Measurements from ENCODE around the gene PASD1. TPM values are rescaled to one million over a fixed set of nuclear protein-coding genes. Genes with fewer than 3 reads are reported as not detected.

PASD1 gene
- total RNA-seq, 1 donor from 2014 or later, result not detected

GRCh38 chrX:151631822-151632221 lies 68.3 kb downstream of the PASD1 start:
- peaks cover 10% of the 10 kb centered on the region for H3K9me3 Mint-ChIP-seq (ENCODE audit: low read depth)
- H3K4me3 Mint-ChIP-seq (ENCODE audit: low read depth), result no peak overlapping the region
- DNase-seq (ENCODE audit: low spot score, unreplicated experiment), result no peak
- no peaks in the 10 kb centered on the region for H3K36me3 Mint-ChIP-seq (ENCODE audit: insufficient read depth)
- no peaks in the 10 kb centered on the region for H3K27me3 Mint-ChIP-seq
- H3K4me1 Mint-ChIP-seq (ENCODE audit: low read depth), result no peaks in the 10 kb centered on the region
- no peak overlapping the region for H3K27ac Mint-ChIP-seq
- no peak for TF ChIP-seq CTCF (IDR thresholded peaks at IDR 0.05; ENCODE audit: unreplicated experiment)

GRCh38 chrX:151633157-151633556 lies 69.7 kb downstream of the PASD1 start:
- H3K27me3 Mint-ChIP-seq, result no peaks in the 10 kb centered on the region
- H3K4me1 Mint-ChIP-seq (ENCODE audit: low read depth), result no peaks in the 10 kb centered on the region
- H3K27ac Mint-ChIP-seq, result no peak overlapping the region
- no peak for TF ChIP-seq CTCF (IDR thresholded peaks at IDR 0.05; ENCODE audit: unreplicated experiment)
- no peak for DNase-seq (ENCODE audit: low spot score, unreplicated experiment)
- H3K4me3 Mint-ChIP-seq (ENCODE audit: low read depth), result no peak overlapping the region
- no peaks in the 10 kb centered on the region for H3K36me3 Mint-ChIP-seq (ENCODE audit: insufficient read depth)
- H3K9me3 Mint-ChIP-seq (ENCODE audit: low read depth), result peaks cover 12% of the 10 kb centered on the region

- Mint-ChIP-seq H3K27me3 (no peaks in the 10 kb centered on the region), H3K4me3 (ENCODE audit: low read depth) (no peak overlapping the region), H3K27ac (no peak overlapping the region), H3K36me3 (ENCODE audit: insufficient read depth) (no peaks in the 10 kb centered on the region), H3K4me1 (ENCODE audit: low read depth) (no peaks in the 10 kb centered on the region), H3K9me3 (ENCODE audit: low read depth) (peaks cover 21% of the 10 kb centered on the region)
- no peak for TF ChIP-seq CTCF (IDR thresholded peaks at IDR 0.05; ENCODE audit: unreplicated experiment)
- DNase-seq (ENCODE audit: low spot score, unreplicated experiment), result no peak
Observed at GRCh38 chrX:151634937-151635336, 71.5 kb downstream of the PASD1 start.

- TF ChIP-seq CTCF (IDR thresholded peaks at IDR 0.05; ENCODE audit: unreplicated experiment), result no peak
- Mint-ChIP-seq H3K4me3 (ENCODE audit: low read depth) (no peak overlapping the region), H3K9me3 (ENCODE audit: low read depth) (peaks cover 18% of the 10 kb centered on the region), H3K27ac (no peak overlapping the region), H3K4me1 (ENCODE audit: low read depth) (no peaks in the 10 kb centered on the region), H3K27me3 (no peaks in the 10 kb centered on the region), H3K36me3 (ENCODE audit: insufficient read depth) (no peaks in the 10 kb centered on the region)
- DNase-seq (ENCODE audit: low spot score, unreplicated experiment), result no peak
Observed at GRCh38 chrX:151641564-151641963, 78.1 kb downstream of the PASD1 start.

- no peak for TF ChIP-seq CTCF (IDR thresholded peaks at IDR 0.05; ENCODE audit: unreplicated experiment)
- Mint-ChIP-seq H3K36me3 (ENCODE audit: insufficient read depth) (no peaks in the 10 kb centered on the region), H3K4me1 (ENCODE audit: low read depth) (no peaks in the 10 kb centered on the region), H3K27me3 (peaks cover 5% of the 10 kb centered on the region), H3K9me3 (ENCODE audit: low read depth) (peaks cover 13% of the 10 kb centered on the region), H3K27ac (no peak overlapping the region), H3K4me3 (ENCODE audit: low read depth) (no peak overlapping the region)
- DNase-seq (ENCODE audit: low spot score, unreplicated experiment), result no peak
Observed at GRCh38 chrX:151675121-151675746, 111.8 kb downstream of the PASD1 start.
